Heart left ventricle (tissue), 16 donors: ENCODE data around the gene EREG. TPM values are rescaled to one million over a fixed set of nuclear protein-coding genes. Genes with fewer than 3 reads are reported as not detected.
A peak's percentile ranks its signal among the peaks of the same experiment; 100 is the strongest.

Source experiments
- ATAC-seq, 4 donors: fragments of 200-7000 bp; cut with Tn5 transposase; one replicate each; pipeline ENCODE4 v1.9.1; 2020 to 2022; ENCODE audit warnings: moderate library complexity in 4 of 4, mild to moderate bottlenecking in 3 of 4, moderate number of reproducible peaks in 1 of 4
- DNase-seq, 5 donors: peaks; one replicate each; pipeline ENCODE4 v3.0.0-alpha.2; 2020
- H3K27ac ChIP-seq, 12 donors: fragments of 200-600 bp; sonication (generic) in 4 of 12; one replicate each; pipeline versions ENCODE4 v1.5.0 to v1.8.0; 2016 to 2022; ENCODE audit warnings: mild to moderate bottlenecking in 2 of 12
- H3K27me3 ChIP-seq, 9 donors: fragments of 200-600 bp; sonication (generic) in 2 of 9; one replicate each; pipeline versions ENCODE4 v1.5.1 to v1.8.0; 2016 to 2022; ENCODE audit warnings: mild to moderate bottlenecking in 3 of 9
- H3K36me3 ChIP-seq, 9 donors: fragments of 200-600 bp; sonication (generic) in 2 of 9; one replicate each; pipeline versions ENCODE4 v1.5.0 to v1.8.0; 2018 to 2022; ENCODE audit warnings: mild to moderate bottlenecking in 2 of 9
- H3K4me1 ChIP-seq, 12 donors: fragments of 200-600 bp; sonication (generic) in 4 of 12; one replicate each; pipeline versions ENCODE4 v1.5.0 to v1.8.0; 2016 to 2022; ENCODE audit warnings: mild to moderate bottlenecking in 3 of 12
- H3K4me3 ChIP-seq, 12 donors: fragments of 200-600 bp; sonication (generic) in 4 of 12; one replicate each; pipeline versions ENCODE4 v1.5.0 to v1.8.0; 2017 to 2022; ENCODE audit warnings: mild to moderate bottlenecking in 9 of 12, moderate library complexity in 4 of 12
- H3K9me3 ChIP-seq, 12 donors: fragments of 200-600 bp; sonication (generic) in 4 of 12; one replicate each; pipeline versions ENCODE4 v1.5.0 to v1.8.0; 2016 to 2022; ENCODE audit warnings: mild to moderate bottlenecking in 1 of 12
- POLR2A ChIP-seq, 2 donors: fragments of 450-650 bp; IDR thresholded peaks; one replicate each; pipeline ENCODE4 v1.6.1; 2017; ENCODE audit warnings: antibody characterized with exemption in 2 of 2, mild to moderate bottlenecking in 2 of 2, moderate library complexity in 2 of 2
- WGBS, 4 donors: extraction: QIAGEN DNeasy Blood & Tissue Kit in 2 of 4; methylation state at CpG; one replicate each; pipeline versions ENCODE4 v1.1.5 to v1.1.7; 2013 to 2018; 5-methylcytosine and 5-hydroxymethylcytosine counted together
- intact Hi-C, 10 donors: fragments of 100-400 bp; cut with DNase I; formaldehyde crosslinking; loops; one replicate each; pipeline versions ENCODE4 v1.11.1 to v1.14.2; 2022
- polyA plus RNA-seq, 2 donors: library from polyadenylated mRNA; stranded (reverse); fragments of 200-250 nt; gene quantifications; one replicate each; pipeline ENCODE4 v1.2.3, GENCODE V29; 2013
- total RNA-seq, 9 donors: library from RNA; depleted of rRNA in 2 of 9; stranded (reverse); fragments of >200 nt in 2 of 9; fragmentation: NEBNext Ultra II Directional in 3 of 9; extraction: Animal tissue kit (Norgen Biotek cat#: 25700) in 3 of 9; gene quantifications; one replicate each; pipeline versions ENCODE4 v1.1.0 to v1.2.4, GENCODE V29; 2016 to 2023
- TF ChIP-seq, protein P1 (sequence below), 12 donors: fragments of 200-600 bp; sonication (generic) in 4 of 12; IDR thresholded peaks; one replicate each; pipeline versions ENCODE4 v1.5.0 to v1.8.0; 2018 to 2022; ENCODE audit warnings: antibody characterized with exemption in 12 of 12, mild to moderate bottlenecking in 5 of 12
- donor health status: ischemic (EF 13 %, LVEDD 7.1; RV severe dilation, severe dysfunction).
- donor health status: healthy with polysubstance abuse.
- donor health status: DM: no; HTN: yes; CAD: no.
- donor health status: DM: no; HTN: no; CAD: no.
- donor health status: ischemic (EF 25% LVEDD 6.9; RV normal size, moderate dysfunction).
- donor health status: ischemic (EF 25% LVEDD 5.7; RV mildly dilated, moderate dysfunction).
- donor health status: healthy.
- donor health status: DM: yes; HTN: yes; CAD: no.
- donor health status: ischemic (EF 35%, LVEDD 5.7; RV mildly dilated, moderate dysfunction).
- donor health status: nonischemic (EF 11% LVEDD 7.7; RV severe dilation, severe dysfunction).
- donor health status: DM: yes; HTN: yes; CAD: no.
- donor health status: PGD.
- donor health status: ischemic (EF 29% LVEDD 5.4; RV normal size, mild dysfunction).
- donor health status: nonischemic (EF 23%, LVEDD 6.1; RV moderate dilation, normal function).

EREG gene
- total and polyA plus RNA-seq, 11 donors, result 0.09 to 8.6 (median 0.83) TPM; not detected in 3

DNA sequence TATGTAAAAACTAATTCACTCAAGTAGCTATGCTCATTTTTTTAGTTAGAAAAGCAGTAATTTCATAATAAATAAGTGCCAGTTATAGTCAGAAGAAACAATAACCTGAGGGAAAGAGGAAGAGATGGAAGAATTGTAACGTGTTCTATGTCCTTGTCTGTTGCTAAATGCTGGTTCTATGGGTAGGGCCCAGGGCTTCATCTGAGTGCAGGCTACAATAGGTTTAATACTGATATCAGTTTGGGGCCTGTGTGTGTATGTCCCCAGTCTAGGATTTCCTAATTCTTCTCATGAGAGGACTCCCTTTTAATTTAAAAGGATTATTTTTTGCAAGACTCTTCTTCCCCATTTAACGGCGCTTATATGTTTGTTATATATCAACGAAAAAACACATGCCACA is 3.3 kb upstream of the EREG start:
- H3K36me3 ChIP-seq, result no peaks in the 10 kb centered on the region
- ATAC-seq (no peak), DNase-seq (no peak)
- H3K4me1 ChIP-seq, result peaks cover 0 to 18% (median 10%) of the 10 kb centered on the region in 12 donors
- peaks cover 0 to 49% (median 17%) of the 10 kb centered on the region in 9 donors for H3K27me3 ChIP-seq
- H3K27ac ChIP-seq, result no peak overlapping the region
- TF ChIP-seq, protein P1, sequence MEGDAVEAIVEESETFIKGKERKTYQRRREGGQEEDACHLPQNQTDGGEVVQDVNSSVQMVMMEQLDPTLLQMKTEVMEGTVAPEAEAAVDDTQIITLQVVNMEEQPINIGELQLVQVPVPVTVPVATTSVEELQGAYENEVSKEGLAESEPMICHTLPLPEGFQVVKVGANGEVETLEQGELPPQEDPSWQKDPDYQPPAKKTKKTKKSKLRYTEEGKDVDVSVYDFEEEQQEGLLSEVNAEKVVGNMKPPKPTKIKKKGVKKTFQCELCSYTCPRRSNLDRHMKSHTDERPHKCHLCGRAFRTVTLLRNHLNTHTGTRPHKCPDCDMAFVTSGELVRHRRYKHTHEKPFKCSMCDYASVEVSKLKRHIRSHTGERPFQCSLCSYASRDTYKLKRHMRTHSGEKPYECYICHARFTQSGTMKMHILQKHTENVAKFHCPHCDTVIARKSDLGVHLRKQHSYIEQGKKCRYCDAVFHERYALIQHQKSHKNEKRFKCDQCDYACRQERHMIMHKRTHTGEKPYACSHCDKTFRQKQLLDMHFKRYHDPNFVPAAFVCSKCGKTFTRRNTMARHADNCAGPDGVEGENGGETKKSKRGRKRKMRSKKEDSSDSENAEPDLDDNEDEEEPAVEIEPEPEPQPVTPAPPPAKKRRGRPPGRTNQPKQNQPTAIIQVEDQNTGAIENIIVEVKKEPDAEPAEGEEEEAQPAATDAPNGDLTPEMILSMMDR (IDR thresholded peaks at IDR 0.05), result no peak
- H3K9me3 ChIP-seq, result no peaks in the 10 kb centered on the region
- WGBS, 4 donors, result 65 to 79% (median 68%) methylated on average over 4 of the region's 4 CpGs
- no peak overlapping the region for H3K4me3 ChIP-seq
- intact Hi-C loops, result no loop called here

GRCh38 chr4:74362347-74362746 is 2.6 kb upstream of the EREG start:
- Histone ChIP-seq H3K4me1 (peaks cover 0 to 22% (median 10%) of the 10 kb centered on the region in 12 donors), H3K27me3 (peaks cover 0 to 56% (median 17%) of the 10 kb centered on the region in 9 donors), H3K27ac (no peak overlapping the region), H3K9me3 (no peaks in the 10 kb centered on the region), H3K4me3 (no peak overlapping the region), H3K36me3 (no peaks in the 10 kb centered on the region)
- no peak for DNase-seq
- TF ChIP-seq, protein P1 (IDR thresholded peaks at IDR 0.05), result no peak
- TF ChIP-seq POLR2A (IDR thresholded peaks at IDR 0.05), result no peak
- intact Hi-C loops, result no loop called here
- WGBS, 4 donors, result 93 to 97% (median 95%) methylated on average over 3 of the region's 3 CpGs
- no peak for ATAC-seq

- no peaks in the 10 kb centered on the region for H3K9me3 ChIP-seq
- intact Hi-C loops, result no loop called here
- no peaks in the 10 kb centered on the region for H3K36me3 ChIP-seq
- peak overlapping the region in 2 of 12 donors; percentile 52 to 58 for H3K4me3 ChIP-seq
- no peak for TF ChIP-seq POLR2A (IDR thresholded peaks at IDR 0.05)
- TF ChIP-seq, protein P1 (IDR thresholded peaks at IDR 0.05), result no peak
- no peak for ATAC-seq
- peaks cover 0 to 62% (median 17%) of the 10 kb centered on the region in 9 donors for H3K27me3 ChIP-seq
- peaks cover 0 to 22% (median 10%) of the 10 kb centered on the region in 12 donors for H3K4me1 ChIP-seq
- WGBS, 4 donors, result 40 to 49% (median 43%) methylated on average over 8 of the region's 8 CpGs
- DNase-seq, result no peak
- no peak overlapping the region for H3K27ac ChIP-seq
Observed at GRCh38 chr4:74364256-74364651, 691 bp upstream of the EREG start.

DNA sequence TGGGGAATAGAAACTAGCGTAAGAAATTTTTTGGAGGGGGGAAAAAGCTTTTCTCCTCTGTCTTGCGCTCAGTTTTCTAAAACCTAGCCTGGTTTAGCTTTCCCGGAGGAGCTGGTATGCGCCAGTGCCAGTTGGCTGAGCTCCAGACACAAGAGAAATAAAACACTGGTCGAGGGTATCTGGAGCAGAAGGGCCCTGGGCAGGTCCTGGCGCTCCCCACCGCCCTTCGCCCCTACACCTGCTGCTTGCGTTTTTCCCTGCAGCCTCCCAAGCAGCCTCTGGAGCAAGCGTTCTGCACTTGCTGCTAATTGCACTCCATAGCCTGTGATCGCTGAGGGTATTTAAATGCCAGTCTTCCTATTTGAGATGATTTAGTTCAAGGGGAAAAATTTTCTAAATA is 816 bp downstream of the EREG start:
- peak overlapping the region in 9 of 12 donors; percentile 10 to 58 (median 24) for H3K4me3 ChIP-seq
- 13 to 17% (median 15%) methylated on average over 11 of the region's 11 CpGs for WGBS, 4 donors
- peak in 2 of 4 donors; percentile 31 to 34 for ATAC-seq
- H3K4me1 ChIP-seq, result peaks cover 0 to 22% (median 10%) of the 10 kb centered on the region in 12 donors
- TF ChIP-seq, protein P1 (IDR thresholded peaks at IDR 0.05), result no peak
- no peak for TF ChIP-seq POLR2A (IDR thresholded peaks at IDR 0.05)
- H3K9me3 ChIP-seq, result no peaks in the 10 kb centered on the region
- H3K27me3 ChIP-seq, result peaks cover 0 to 54% (median 17%) of the 10 kb centered on the region in 9 donors
- no peaks in the 10 kb centered on the region for H3K36me3 ChIP-seq
- peak in 1 of 5 donors; percentile 19 for DNase-seq
- intact Hi-C loops, result no loop called here
- peak overlapping the region in 1 of 12 donors; percentile 45 for H3K27ac ChIP-seq
